ENCODE data around the gene MAP6D1.

The MAP6D1 gene

DNA sequence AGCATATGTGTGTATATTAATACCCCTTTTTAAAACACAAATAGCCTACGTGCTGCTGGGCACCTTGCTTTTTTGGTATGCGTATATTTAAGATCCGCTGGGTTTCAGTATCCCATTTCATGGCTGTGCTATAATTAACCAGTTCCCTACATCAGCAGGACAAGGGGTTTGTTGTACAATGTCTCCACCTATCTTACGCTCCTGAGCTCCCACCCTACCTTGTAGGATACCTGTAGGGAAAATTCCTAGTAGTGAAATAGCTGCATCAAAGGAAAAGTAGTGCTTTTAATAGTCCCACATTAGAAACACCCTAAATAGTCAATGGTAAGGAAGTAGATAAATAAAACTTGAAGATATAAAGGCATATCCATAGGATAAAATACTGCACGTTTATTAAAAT is 1.4 kb downstream of the MAP6D1 start:
- no peak for DNase-seq (ENCODE audit: low spot score)

DNA sequence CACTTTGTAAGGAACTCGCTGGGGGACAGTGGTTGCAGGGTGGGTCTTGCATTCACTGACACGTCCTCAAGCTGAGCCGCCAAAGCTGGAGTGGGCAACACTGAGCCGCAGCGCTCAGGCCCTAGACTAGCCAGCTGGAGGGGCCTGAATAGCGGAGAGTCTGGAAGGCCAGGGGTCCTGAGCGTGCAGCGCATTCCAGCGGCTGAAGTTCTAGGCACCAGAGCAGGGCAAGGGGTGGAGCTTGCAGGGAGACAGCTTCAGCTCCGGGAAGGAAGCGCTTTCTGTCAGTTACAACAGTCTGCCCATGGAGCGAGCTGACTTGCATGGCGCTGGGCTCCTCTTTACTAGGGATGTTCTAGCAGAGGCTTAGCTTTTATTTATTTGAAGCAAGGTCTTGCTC is 2.7 kb downstream of the MAP6D1 start:
- DNase-seq (ENCODE audit: low spot score), result no peak

- DNase-seq (ENCODE audit: low spot score), result no peak
These were observed 5.5 kb downstream of the MAP6D1 start for GRCh38 chr3:183819831-183820230.

GRCh38 chr3:183818706-183819624 is 6.4 kb downstream of the MAP6D1 start:
- no peak for DNase-seq (ENCODE audit: low spot score)

- DNase-seq (ENCODE audit: low spot score), result no peak
These were observed 7.2 kb downstream of the MAP6D1 start for GRCh38 chr3:183818041-183818620.

DNA sequence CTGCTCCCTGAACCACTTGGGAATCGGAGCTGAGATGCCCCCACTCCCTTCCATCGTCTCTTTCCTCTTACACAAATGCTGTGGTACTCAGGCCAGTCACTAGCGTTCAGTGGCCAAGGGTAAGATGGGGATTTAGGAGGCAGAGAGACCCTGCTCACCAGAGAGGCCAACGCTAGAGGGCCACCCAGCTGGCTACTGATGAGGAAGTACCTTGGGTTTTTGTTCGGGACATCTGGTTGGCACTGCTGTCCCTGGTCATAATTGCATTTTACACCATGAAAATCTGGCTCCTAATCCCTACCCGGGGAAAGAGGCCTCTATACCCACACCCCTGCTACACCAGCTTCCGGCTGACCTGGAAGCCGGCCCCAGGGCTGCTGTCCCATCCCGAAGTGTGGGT is 7.7 kb downstream of the MAP6D1 start:
- no peak for DNase-seq (ENCODE audit: low spot score)

GRCh38 chr3:183816681-183817510 is 8.5 kb downstream of the MAP6D1 start:
- DNase-seq (ENCODE audit: low spot score), result no peak

DNA sequence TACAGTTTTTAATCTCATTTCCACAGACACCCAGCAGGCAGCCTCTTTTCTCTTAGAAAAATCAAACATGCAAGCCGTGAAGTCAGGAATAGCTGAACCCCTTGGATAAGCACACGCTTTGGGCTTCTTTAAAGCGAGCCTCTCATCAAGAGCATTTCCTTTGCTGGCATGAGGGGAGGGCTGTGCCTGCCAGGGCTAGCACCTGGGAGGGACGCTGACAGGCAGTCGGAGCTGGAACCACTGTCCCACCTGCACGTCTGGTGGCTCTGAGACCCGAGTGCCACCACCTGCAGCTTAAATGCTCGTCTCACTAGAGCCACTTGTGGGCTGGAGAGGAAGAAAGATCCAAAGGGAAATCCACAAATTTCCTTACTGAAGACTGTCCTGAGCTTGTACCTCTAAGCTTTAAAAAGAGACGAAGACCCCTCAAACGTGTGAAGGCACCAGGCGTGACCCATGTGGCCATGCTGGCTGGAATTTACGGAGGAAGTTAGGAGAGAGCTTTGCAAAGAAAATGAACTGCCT is 9.4 kb downstream of the MAP6D1 start:
- DNase-seq (ENCODE audit: low spot score), result no peak

DNA sequence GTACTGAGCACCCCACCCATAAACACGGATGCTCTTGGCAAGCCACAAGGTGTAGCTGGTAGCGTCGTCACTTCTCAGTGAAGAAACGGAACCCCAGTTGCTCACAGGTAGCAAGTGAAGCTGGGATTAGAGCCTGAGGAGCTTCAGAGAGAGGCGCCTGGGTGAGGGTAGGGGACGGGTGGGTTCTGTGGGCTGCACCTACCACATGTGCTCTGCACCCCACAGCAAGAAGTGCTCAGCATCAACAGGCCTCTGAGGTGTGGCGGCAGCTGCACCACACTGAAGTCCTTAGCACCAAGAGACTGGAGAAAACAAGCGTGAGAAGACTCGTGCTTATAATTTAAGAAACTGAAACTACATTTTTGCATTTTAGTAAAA is 9.8 kb downstream of the MAP6D1 start:
- no peak for DNase-seq (ENCODE audit: low spot score)

DNA sequence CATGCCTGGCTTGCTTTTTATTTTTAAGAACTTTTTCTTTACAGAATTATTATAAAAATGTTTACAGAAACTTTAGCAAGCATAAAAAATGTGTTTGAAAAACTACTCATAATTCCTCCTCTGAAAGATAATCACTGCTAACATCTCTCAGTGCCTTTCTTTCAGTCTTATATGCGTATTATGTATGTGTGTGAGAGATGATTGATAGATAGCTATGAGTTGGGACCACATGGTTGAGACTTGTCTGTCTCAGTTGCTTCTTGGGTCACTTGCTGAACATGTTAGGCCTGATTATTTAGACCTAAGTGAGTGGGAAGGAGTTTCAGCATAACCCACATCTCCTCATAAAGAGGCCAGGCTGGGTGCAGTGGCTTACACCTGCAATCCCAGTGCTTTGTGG is 11.1 kb downstream of the MAP6D1 start:
- no peak for DNase-seq (ENCODE audit: low spot score)

DNA sequence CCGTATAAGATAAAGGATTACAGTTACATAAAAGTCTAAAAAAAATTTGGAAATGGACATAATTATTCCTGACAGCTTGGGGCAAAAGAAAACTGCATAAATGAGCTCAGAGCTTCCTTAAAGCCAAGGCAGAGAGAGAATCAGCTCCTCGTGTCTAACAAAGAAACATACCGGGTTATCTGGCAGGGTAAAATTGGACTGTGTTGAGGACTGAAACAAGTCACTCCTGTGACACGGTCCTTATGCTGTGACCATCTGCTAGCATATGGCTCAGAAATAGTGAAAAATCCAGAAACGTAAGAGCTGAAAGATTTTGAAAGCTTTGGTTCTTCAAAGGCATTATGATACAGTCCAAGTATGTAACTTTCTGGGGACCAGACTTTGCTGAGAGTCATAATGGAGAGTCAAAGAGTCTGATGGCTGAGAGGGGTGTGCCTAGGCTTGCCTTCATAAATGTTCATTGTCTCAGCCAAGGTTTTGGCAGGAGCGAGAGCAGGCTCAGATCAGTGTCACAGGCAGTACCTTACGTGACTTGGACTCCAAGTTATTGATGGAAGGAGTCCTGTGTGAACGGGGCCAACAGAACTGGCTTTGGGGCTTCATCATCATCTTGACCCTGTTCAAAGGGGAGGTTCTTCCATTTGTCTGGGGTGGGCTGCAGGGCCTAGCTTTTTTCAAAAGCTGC is 12.5 kb downstream of the MAP6D1 start:
- no peak for DNase-seq (ENCODE audit: low spot score)

DNA sequence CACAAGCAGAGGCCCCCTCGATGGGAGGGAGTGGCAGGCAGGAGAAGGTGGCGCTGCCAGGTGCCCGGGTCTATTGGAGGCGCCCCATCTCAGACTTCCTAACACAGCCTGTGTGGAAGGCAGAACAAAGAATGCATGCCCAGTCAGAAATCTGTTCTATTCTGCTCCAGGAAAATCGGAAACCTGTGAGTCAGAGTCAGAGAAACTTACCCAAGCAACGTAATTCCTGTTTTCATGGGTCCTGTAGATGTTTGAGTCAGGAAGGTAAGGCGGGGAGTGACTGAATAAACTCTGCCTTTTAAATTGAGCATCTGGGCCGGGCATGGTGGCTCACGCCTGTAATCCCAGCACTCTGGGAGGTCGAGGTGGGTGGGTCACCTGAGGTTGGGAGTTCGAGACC is 13.7 kb downstream of the MAP6D1 start:
- no peak for DNase-seq (ENCODE audit: low spot score)

GRCh38 chr3:183810643-183811594 is 14.5 kb downstream of the MAP6D1 start:
- no peak for DNase-seq (ENCODE audit: low spot score)

GRCh38 chr3:183809270-183809669 is 16.1 kb downstream of the MAP6D1 start:
- no peak for DNase-seq (ENCODE audit: low spot score)

GRCh38 chr3:183808355-183808754 is 17.0 kb downstream of the MAP6D1 start:
- no peak for DNase-seq (ENCODE audit: low spot score)

- DNase-seq (ENCODE audit: low spot score), result no peak
These were observed 17.5 kb downstream of the MAP6D1 start for GRCh38 chr3:183807881-183808280.

GRCh38 chr3:183807209-183807728 is 18.1 kb downstream of the MAP6D1 start:
- no peak for DNase-seq (ENCODE audit: low spot score)

DNA sequence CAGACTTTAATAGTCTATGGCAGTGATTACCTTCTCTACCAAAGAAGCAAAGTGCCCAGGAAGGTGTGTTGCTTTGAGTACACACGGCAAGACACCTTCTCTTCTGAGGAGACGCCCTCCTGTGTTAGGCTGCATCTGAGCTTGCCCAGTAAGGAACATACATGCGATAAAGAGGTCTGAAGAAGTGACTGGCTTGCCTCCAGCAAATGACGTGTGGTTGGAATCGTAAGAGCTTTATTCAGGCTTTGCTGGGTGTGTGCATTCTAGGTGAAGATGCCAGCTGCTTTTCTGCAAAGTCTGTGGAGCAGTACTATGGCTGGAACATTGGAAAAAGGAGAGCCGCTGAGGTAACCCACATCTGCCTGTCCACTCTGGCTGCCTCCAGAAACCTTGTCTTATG is 22.4 kb downstream of the MAP6D1 start:
- no peak for DNase-seq (ENCODE audit: low spot score)

- no peak for DNase-seq (ENCODE audit: low spot score)
These were observed 23.8 kb downstream of the MAP6D1 start for GRCh38 chr3:183801601-183802000.

GRCh38 chr3:183800243-183800863 is 25.0 kb downstream of the MAP6D1 start:
- no peak for DNase-seq (ENCODE audit: low spot score)

Data from COLO829 (cell line).